PC-9 (cell line): ENCODE data around the gene MRPL28. TPM values are rescaled to one million over a fixed set of nuclear protein-coding genes. Genes with fewer than 3 reads are reported as not detected.
A peak's percentile ranks its signal among the peaks of the same experiment; 100 is the strongest.
"Not testable (repeated sequence)": the region's sequence is repeated elsewhere in the genome, so short reads cannot be mapped to it uniquely, and the experiment has no call there.

Source experiments
- Bru-seq: library from RNA; stranded (reverse); fragments of 400-500 nt; gene quantifications from one replicate; lab custom pipeline; 2021; lab: Mats Ljungman, UMichigan
- BruChase-seq, 2 experiments: library from RNA; stranded (reverse); fragments of 400-500 nt; gene quantifications; one replicate each; lab custom pipeline; 2021; lab: Mats Ljungman, UMichigan
- BruUV-seq: library from RNA; stranded (reverse); fragments of 400-500 nt; replicated peaks from 2 replicates; lab custom pipeline; 2021; lab: Mats Ljungman, UMichigan
- CTCF ChIA-PET: fragments of 300-600 bp; sonication (Branson Sonifier 250); formaldehyde crosslinking; loops from one replicate; lab custom pipeline; 2022; ENCODE audit warnings: antibody characterized with exemption; lab: Charles Lee
- POLR2A ChIA-PET: fragments of 300-600 bp; sonication (Branson Sonifier 250); formaldehyde crosslinking; loops from one replicate; lab custom pipeline; 2022; ENCODE audit warnings: antibody characterized with exemption; ENCODE audit not compliant: unreplicated experiment; lab: Charles Lee
- DNase-seq, 2 experiments: peaks; one replicate each; pipeline versions ENCODE4 v3.0.0 to v3.0.0-alpha.2; 2015 to 2022; ENCODE audit warnings: mixed read lengths in 1 of 2
- H2AFZ ChIP-seq: fragments of 200-600 bp; sonication (generic); 2 replicates; pipeline ENCODE4 v1.8.1; 2017; ENCODE audit warnings: antibody characterized with exemption
- H3F3A ChIP-seq: fragments of 200-600 bp; sonication (generic); 2 replicates; pipeline ENCODE4 v1.8.1; 2017; ENCODE audit warnings: antibody characterized with exemption, mild to moderate bottlenecking, low read depth; ENCODE audit not compliant: insufficient read depth
- H3K27ac ChIP-seq: fragments of 200-600 bp; sonication (generic); 2 replicates; pipeline ENCODE4 v1.6.1; 2016; ENCODE audit warnings: mixed run types
- H3K27me3 ChIP-seq: fragments of 200-600 bp; sonication (generic); 2 replicates; pipeline ENCODE4 v1.6.1; 2016; ENCODE audit warnings: low read depth, mixed run types; ENCODE audit not compliant: insufficient read depth
- H3K36me3 ChIP-seq: fragments of 200-600 bp; sonication (generic); 2 replicates; pipeline ENCODE4 v1.6.1; 2016; ENCODE audit warnings: low read depth, mixed run types
- H3K4me1 ChIP-seq: fragments of 200-600 bp; sonication (generic); replicated peaks from 2 replicates; pipeline ENCODE4 v1.6.1; 2016; ENCODE audit warnings: mixed run types; ENCODE audit not compliant: insufficient read depth
- H3K4me2 ChIP-seq: fragments of 200-600 bp; sonication (generic); 2 replicates; pipeline ENCODE4 v1.6.1; 2017; ENCODE audit warnings: mixed run types
- H3K4me3 ChIP-seq: fragments of 200-600 bp; sonication (generic); 2 replicates; pipeline ENCODE4 v1.6.1; 2016; ENCODE audit warnings: mixed run types
- H3K79me2 ChIP-seq: fragments of 200-600 bp; sonication (generic); 2 replicates; pipeline ENCODE4 v1.6.1; 2017; ENCODE audit warnings: low read depth, mixed run types
- H3K9me2 ChIP-seq: fragments of 200-600 bp; sonication (generic); 2 replicates; pipeline ENCODE4 v1.8.1; 2017; ENCODE audit warnings: mild to moderate bottlenecking; ENCODE audit not compliant: insufficient read depth
- H3K9me3 ChIP-seq: fragments of 200-600 bp; sonication (generic); 2 replicates; pipeline ENCODE4 v1.8.1; 2016; ENCODE audit warnings: low read depth; ENCODE audit not compliant: insufficient read depth
- H4K20me1 ChIP-seq: fragments of 200-600 bp; sonication (generic); 2 replicates; pipeline ENCODE4 v1.8.1; 2017; ENCODE audit not compliant: insufficient read depth
- EZH2 ChIP-seq: fragments of 200-600 bp; sonication (generic); IDR thresholded peaks from 2 replicates; pipeline ENCODE4 v1.8.0; 2017; ENCODE audit warnings: antibody characterized with exemption, low read depth
- intact Hi-C: fragments of 100-400 bp; cut with micrococcal nuclease; formaldehyde crosslinking; loops from one replicate; pipeline ENCODE4 v1.10.0; 2022; ENCODE audit not compliant: unreplicated experiment
- long read RNA-seq: library from polyadenylated mRNA; stranded (forward); transcript quantifications from one replicate; pipeline ENCODE4 v2.0.0, GENCODE V29; 2022
- total RNA-seq: library from RNA; stranded (reverse); gene quantifications from 2 replicates; pipeline ENCODE4 v1.2.3, GENCODE V29; 2021
- TF ChIP-seq, protein P1 (sequence below): fragments of 200-600 bp; sonication (generic); conservative IDR thresholded peaks from 2 replicates; pipeline ENCODE4 v1.6.1; 2017; ENCODE audit warnings: mixed run types, antibody characterized with exemption, mild to moderate bottlenecking, moderate library complexity

The MRPL28 gene
- 130 and 150 TPM in 2 replicates for total RNA-seq
- Bru-seq, nascent RNA, result percentile 67 among the genes with signal in this experiment
- percentile 77 among the genes with signal in this experiment for BruChase-seq, experiment 1, labeled RNA remaining after a 2-hour chase
- BruChase-seq, experiment 2, labeled RNA remaining after a 6-hour chase, result percentile 93 among the genes with signal in this experiment
- long read RNA-seq, transcript MRPL28-201 (6 exons, 1,098 nt), result major isoform, 218 of 348 reads
- long read RNA-seq, transcript MRPL28-202 (6 exons, 865 nt), result minor isoform, 12 of 348 reads
- long read RNA-seq, partial matches to known transcripts, result 93 of 348 reads
- long read RNA-seq, other reads (novel, unspliced or antisense), result 20 of 348 reads

GRCh38 chr16:370443-370842, at the start of gene MRPL28:
MRPL28 (minus strand) TSS chr16:370538; CDS start chr16:370218, 320 bp downstream.
- Histone ChIP-seq H3K4me3 (peak within 1 kb of the TSS; percentile 38; the same call in 1 of the 2 replicates), H3K36me3 (peaks cover 3% of the 10 kb centered on the region; the same call in 1 of the 2 replicates), H3K27ac (no peak within 1 kb of the TSS), H3K9me3 (no peaks in the 10 kb centered on the region), H3K4me1 (peaks cover 5% of the 10 kb centered on the region; the same call in 1 of the 2 replicates), H3K79me2 (no peaks in the 10 kb centered on the region), H3F3A (peaks cover 7% of the 10 kb centered on the region; the same call in 1 of the 2 replicates), H4K20me1 (no peaks in the 10 kb centered on the region), H2AFZ (no peak within 1 kb of the TSS), H3K27me3 (no peaks in the 10 kb centered on the region), H3K4me2 (peak within 1 kb of the TSS; percentile 72), H3K9me2 (no peaks in the 10 kb centered on the region)
- BruUV-seq, result no TSS peak
- intact Hi-C loops, result no loop called here
- peak; percentile 86 to 96 for DNase-seq
- CTCF ChIA-PET, result interaction anchor here (0.6 to 1.2 kb wide), 4 partner anchors 11 to 350 kb away, joined by 3 read pairs; no protein-coding TSS in a partner anchor
- POLR2A ChIA-PET, result interaction anchor here (0.5 to 0.6 kb wide), 4 partner anchors 18 to 438 kb away, joined by 3 to 19 read pairs (median 4); no protein-coding TSS in a partner anchor
- TF ChIP-seq EZH2, result no peak
- TF ChIP-seq, protein P1, sequence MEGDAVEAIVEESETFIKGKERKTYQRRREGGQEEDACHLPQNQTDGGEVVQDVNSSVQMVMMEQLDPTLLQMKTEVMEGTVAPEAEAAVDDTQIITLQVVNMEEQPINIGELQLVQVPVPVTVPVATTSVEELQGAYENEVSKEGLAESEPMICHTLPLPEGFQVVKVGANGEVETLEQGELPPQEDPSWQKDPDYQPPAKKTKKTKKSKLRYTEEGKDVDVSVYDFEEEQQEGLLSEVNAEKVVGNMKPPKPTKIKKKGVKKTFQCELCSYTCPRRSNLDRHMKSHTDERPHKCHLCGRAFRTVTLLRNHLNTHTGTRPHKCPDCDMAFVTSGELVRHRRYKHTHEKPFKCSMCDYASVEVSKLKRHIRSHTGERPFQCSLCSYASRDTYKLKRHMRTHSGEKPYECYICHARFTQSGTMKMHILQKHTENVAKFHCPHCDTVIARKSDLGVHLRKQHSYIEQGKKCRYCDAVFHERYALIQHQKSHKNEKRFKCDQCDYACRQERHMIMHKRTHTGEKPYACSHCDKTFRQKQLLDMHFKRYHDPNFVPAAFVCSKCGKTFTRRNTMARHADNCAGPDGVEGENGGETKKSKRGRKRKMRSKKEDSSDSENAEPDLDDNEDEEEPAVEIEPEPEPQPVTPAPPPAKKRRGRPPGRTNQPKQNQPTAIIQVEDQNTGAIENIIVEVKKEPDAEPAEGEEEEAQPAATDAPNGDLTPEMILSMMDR, result no peak

DNA sequence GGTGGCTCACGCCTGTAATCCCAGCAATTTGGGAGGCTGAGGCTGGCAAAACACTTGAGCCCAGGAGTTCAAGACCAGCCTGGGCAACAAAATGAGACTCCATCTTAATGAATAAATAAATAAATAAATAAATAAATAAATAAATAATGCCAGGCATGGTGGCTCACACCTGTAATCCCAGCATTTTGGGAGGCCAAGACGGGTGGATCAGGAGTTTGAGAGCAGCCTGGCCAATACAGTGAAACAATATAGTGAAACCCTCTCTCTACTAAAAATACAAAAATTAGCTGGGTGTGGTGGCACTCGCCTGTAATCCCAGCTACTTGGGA, 44.8 kb upstream of the MRPL28 start:
- H3K36me3 ChIP-seq, H3K9me3 ChIP-seq, H4K20me1 ChIP-seq, H3K4me3 ChIP-seq, H3K4me2 ChIP-seq, H2AFZ ChIP-seq, CTCF ChIA-PET, H3K9me2 ChIP-seq, BruUV-seq, H3K27me3 ChIP-seq, H3K27ac ChIP-seq, DNase-seq, H3K4me1 ChIP-seq, H3K79me2 ChIP-seq, POLR2A ChIA-PET, intact Hi-C loops, H3F3A ChIP-seq: not testable (repeated sequence)

- H3K4me3 ChIP-seq, result no peak overlapping the region
- TF ChIP-seq, protein P1, result no peak
- no peak for TF ChIP-seq EZH2
- H3K9me2 ChIP-seq, result no peaks in the 10 kb centered on the region
- H3K36me3 ChIP-seq, result no peaks in the 10 kb centered on the region
- no peaks in the 10 kb centered on the region for H4K20me1 ChIP-seq
- ChIA-PET CTCF (no interaction called here), POLR2A (interaction anchor here (0.7 kb wide), 1 partner anchor 85 kb away, joined by 15 read pairs; no protein-coding TSS in a partner anchor)
- no peaks in the 10 kb centered on the region for H3K9me3 ChIP-seq
- no peaks in the 10 kb centered on the region for H3K79me2 ChIP-seq
- peak; percentile 36 to 65 for DNase-seq
- intact Hi-C loops, result no loop called here
- no peak overlapping the region for H3K27ac ChIP-seq
- no peaks in the 10 kb centered on the region; the same call in 1 of the 2 replicates for H3F3A ChIP-seq
- no peaks in the 10 kb centered on the region for H3K27me3 ChIP-seq
- BruUV-seq, result no TSS peak
- no peaks in the 10 kb centered on the region for H3K4me1 ChIP-seq
- no peak overlapping the region for H2AFZ ChIP-seq
- H3K4me2 ChIP-seq, result no peak overlapping the region
These were observed 44.2 kb upstream of the MRPL28 start for GRCh38 chr16:414395-415169.
